SH-SY5Y (cell line): Measurements from ENCODE around the gene PIK3C2B.

ENCODE experiments used
- GATA2 ChIP-seq: IDR thresholded peaks from 2 replicates; pipeline ENCODE4 v1.6.1; 2011; ENCODE audit warnings: mild to moderate bottlenecking, low read depth, low read length
- GATA3 ChIP-seq: IDR thresholded peaks from 2 replicates; pipeline ENCODE4 v1.6.1; 2011; ENCODE audit warnings: low read depth, mild to moderate bottlenecking, low read length, moderate library complexity

DNA sequence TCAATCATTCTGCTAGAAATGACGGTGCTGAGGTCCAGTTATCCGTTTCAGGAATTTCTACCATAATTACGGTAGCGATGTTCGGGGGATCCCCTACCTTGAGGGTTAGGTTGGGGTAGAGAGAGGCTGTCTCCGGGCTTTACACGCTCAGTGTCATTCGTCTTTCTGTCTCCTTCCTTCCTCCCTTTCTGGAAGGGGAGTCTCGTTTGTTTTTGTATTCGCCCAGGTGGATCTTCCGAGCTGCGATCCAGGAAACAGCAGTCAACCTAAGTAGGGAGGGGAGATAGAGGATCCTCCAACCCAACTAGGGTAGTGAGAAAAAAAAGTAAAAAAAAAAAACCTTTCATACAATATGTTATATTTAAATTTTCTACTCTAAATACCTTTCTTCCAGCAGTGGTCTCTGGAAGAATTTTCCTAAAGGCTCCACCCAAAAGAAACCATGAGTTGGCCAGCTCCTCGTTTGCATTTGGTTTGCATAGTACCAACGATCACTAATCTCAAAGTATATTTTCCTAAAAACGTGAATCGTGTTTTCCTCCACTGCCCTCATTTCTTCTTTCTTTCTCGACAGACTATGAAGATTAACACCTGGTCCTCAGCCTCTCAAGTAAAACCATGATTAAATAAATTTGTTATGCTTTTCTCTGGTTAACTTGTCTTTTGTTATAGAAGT lies 611 bp upstream of the PIK3C2B start:
- TF ChIP-seq GATA2 (no peak), GATA3 (no peak)
